Measurements from ENCODE around the gene KCNS3.

Gene KCNS3

DNA sequence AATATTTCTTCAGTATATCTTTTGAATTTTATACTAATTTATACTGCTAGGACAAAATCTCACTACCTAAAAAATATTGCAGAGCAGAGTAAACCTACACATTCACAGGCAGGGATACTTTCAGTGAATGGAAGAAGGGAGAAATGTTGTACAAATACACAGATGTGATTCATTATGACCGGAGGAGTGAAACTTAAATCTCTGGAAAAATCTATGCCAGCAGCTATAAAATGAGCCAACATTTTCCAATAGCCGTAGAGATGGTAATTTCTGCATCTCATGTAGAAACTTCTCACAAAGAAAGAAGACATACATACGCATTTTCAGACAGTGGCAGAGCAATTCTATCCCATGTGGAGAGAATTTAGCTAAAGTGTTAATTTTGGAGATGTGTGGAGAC, 54.8 kb downstream of the KCNS3 start:
- Histone ChIP-seq H3F3A (ENCODE audit: insufficient read depth) (no peaks in the 10 kb centered on the region), H2AFZ (ENCODE audit: low read depth, low read length, severe bottlenecking) (no peak overlapping the region), H3K4me3 (ENCODE audit: insufficient read depth, low read length, poor library complexity, severe bottlenecking) (no peak overlapping the region), H3K4me2 (ENCODE audit: low read depth, low read length, poor library complexity, severe bottlenecking) (no peak overlapping the region), H3K27ac (ENCODE audit: low read depth, low read length) (no peak overlapping the region), H3K27me3 (ENCODE audit: low read length) (no peaks in the 10 kb centered on the region), H4K20me1 (ENCODE audit: low read depth, low read length) (no peaks in the 10 kb centered on the region), H3K9ac (ENCODE audit: low read length) (no peak overlapping the region), H3K36me3 (ENCODE audit: low read length) (no peaks in the 10 kb centered on the region), H3K79me2 (ENCODE audit: insufficient read depth, low read length) (no peaks in the 10 kb centered on the region), H3K9me2 (replicated peaks; ENCODE audit: insufficient read depth, low read length) (no peaks in the 10 kb centered on the region), H3K9me3 (ENCODE audit: insufficient read depth, low read length) (no peaks in the 10 kb centered on the region)
- no peak for TF ChIP-seq CTCF (IDR thresholded peaks at IDR 0.05; ENCODE audit: insufficient read depth, low read length, poor library complexity, severe bottlenecking)
- TF ChIP-seq EZH2phosphoT487 (conservative IDR thresholded peaks at IDR 0.05; ENCODE audit: low read length): no peak

DNA sequence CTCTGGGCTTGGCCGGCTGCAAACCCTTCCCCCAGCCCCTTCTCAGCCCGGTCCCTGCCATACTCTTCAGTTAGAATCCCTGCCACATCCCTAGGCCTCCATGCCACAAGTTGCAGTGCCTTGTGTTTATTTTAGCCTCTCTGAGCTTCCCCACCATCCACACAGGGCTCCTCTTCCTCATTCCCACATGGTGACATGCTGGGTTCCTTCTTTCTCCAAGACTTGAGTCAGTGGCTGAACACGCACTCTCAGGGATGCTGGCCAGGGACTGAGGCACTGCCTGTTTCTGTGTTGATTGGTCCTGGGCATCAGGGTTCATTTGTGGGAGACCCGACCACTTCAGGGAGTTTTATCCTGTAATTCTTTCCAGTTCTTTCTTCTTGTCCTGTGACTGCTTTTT, 56.3 kb downstream of the KCNS3 start:
- Histone ChIP-seq H3K9me2 (replicated peaks; ENCODE audit: insufficient read depth, low read length) (no peaks in the 10 kb centered on the region), H2AFZ (ENCODE audit: low read depth, low read length, severe bottlenecking) (no peak overlapping the region), H3K4me2 (ENCODE audit: low read depth, low read length, poor library complexity, severe bottlenecking) (no peak overlapping the region), H3K9ac (ENCODE audit: low read length) (no peak overlapping the region), H3K79me2 (ENCODE audit: insufficient read depth, low read length) (no peaks in the 10 kb centered on the region), H3K4me3 (ENCODE audit: insufficient read depth, low read length, poor library complexity, severe bottlenecking) (no peak overlapping the region), H3K9me3 (ENCODE audit: insufficient read depth, low read length) (no peaks in the 10 kb centered on the region), H4K20me1 (ENCODE audit: low read depth, low read length) (no peaks in the 10 kb centered on the region), H3F3A (ENCODE audit: insufficient read depth) (no peaks in the 10 kb centered on the region), H3K27ac (ENCODE audit: low read depth, low read length) (no peak overlapping the region), H3K27me3 (ENCODE audit: low read length) (no peaks in the 10 kb centered on the region), H3K36me3 (ENCODE audit: low read length) (no peaks in the 10 kb centered on the region)
- no peak for TF ChIP-seq EZH2phosphoT487 (conservative IDR thresholded peaks at IDR 0.05; ENCODE audit: low read length)
- TF ChIP-seq CTCF (IDR thresholded peaks at IDR 0.05; ENCODE audit: insufficient read depth, low read length, poor library complexity, severe bottlenecking): no peak

DNA sequence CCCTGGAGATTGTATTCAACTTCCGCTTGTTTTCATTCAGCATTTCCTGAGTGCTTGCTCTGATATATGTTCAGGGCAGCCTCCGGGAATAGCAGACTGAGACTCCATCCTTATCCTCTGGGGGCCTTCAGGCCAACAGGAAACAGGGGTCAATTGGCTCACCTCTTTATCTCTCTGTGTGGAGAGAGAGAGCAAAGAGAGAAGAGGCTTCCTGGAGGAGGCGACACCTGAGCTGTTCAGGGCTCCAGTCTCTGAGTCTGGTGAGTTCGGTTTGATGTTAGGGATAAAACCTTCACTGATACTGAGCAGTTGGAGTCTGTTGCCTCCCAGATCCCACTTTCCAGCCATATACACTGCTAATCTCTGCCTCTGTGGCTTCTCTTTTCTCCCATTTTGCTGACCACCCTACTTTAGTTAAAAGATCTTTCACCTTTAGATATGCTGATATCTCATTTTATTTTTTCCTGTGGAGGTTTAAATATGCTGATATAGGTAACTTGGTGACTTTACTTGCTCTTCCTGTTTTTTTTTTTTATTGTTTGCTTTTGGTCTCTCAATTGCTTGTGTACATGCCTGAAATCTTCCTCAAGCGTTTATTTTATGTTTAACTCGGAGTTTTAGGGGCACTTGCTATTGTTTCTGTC, 56.9 kb downstream of the KCNS3 start:
- Histone ChIP-seq H3K9me3 (ENCODE audit: insufficient read depth, low read length) (no peaks in the 10 kb centered on the region), H3K27ac (ENCODE audit: low read depth, low read length) (no peak overlapping the region), H3K79me2 (ENCODE audit: insufficient read depth, low read length) (no peaks in the 10 kb centered on the region), H3K9ac (ENCODE audit: low read length) (no peak overlapping the region), H3K4me2 (ENCODE audit: low read depth, low read length, poor library complexity, severe bottlenecking) (no peak overlapping the region), H3K27me3 (ENCODE audit: low read length) (no peaks in the 10 kb centered on the region), H3K4me3 (ENCODE audit: insufficient read depth, low read length, poor library complexity, severe bottlenecking) (no peak overlapping the region), H3K36me3 (ENCODE audit: low read length) (no peaks in the 10 kb centered on the region), H4K20me1 (ENCODE audit: low read depth, low read length) (no peaks in the 10 kb centered on the region), H3K9me2 (replicated peaks; ENCODE audit: insufficient read depth, low read length) (no peaks in the 10 kb centered on the region), H2AFZ (ENCODE audit: low read depth, low read length, severe bottlenecking) (no peak overlapping the region), H3F3A (ENCODE audit: insufficient read depth) (no peaks in the 10 kb centered on the region)
- TF ChIP-seq CTCF (IDR thresholded peaks at IDR 0.05; ENCODE audit: insufficient read depth, low read length, poor library complexity, severe bottlenecking): no peak
- no peak for TF ChIP-seq EZH2phosphoT487 (conservative IDR thresholded peaks at IDR 0.05; ENCODE audit: low read length)

All from SU-DHL-6 (cell line).